ENCODE data around the gene CPEB2. TPM values are rescaled to one million over a fixed set of nuclear protein-coding genes. Genes with fewer than 3 reads are reported as not detected.

Gene CPEB2
- total and polyA plus RNA-seq, 5 experiments from 2014 or later = 0.68 to 17.0 (median 1.7) TPM

DNA sequence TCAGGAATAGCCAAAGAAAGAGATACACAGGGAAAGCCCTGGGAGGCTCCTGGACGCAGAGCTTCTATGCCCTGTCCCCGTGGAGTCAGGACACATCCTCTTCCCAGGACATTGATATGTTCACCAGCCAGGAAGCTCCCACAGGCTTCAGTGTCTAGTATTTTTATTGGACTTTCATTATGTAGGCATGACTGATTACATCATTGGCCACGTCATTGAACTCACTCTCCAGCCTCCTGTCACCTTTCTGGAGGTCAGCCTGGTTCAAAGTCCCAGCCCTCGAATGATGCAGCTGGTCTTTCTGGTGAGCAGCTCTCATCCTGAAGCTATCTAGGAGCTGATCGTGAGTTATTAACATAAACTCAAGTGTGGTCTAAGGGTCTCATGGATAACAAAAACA lies 104.1 kb downstream of the CPEB2 start:
- DNase-seq = no peak
- Mint-ChIP-seq H3K27ac (no peak overlapping the region), H3K4me3 (no peak overlapping the region), H3K9me3 (peaks cover 0 to 7% (median 0%) of the 10 kb centered on the region in 9 donors), H3K27me3 (peaks cover 0 to 4% (median 2%) of the 10 kb centered on the region in 5 donors), H3K4me1 (no peaks in the 10 kb centered on the region), H3K36me3 (peaks cover 0 to 7% (median 0%) of the 10 kb centered on the region in 3 donors)
- no peak for ATAC-seq
- POLR2A ChIA-PET = no interaction called here

DNA sequence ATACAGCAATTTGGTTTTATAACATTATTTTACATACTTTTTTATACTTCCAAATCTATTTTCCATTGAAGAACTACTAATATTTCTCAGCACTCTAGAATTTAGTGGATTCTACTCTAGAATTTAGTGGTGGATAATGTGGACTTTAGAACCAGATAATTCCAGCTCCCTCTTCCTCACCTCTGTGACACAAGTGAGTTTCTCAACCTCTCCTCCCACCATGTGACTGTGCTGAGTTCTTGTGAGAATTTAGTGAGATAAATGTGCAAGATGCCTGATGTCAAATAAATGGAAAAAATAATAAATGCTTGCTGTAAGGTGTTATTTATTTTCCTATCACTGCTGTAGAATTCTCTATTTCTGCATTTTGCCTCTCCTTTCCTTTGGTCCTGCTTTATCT lies 107.3 kb downstream of the CPEB2 start:
- DNase-seq (no peak), ATAC-seq (no peak)
- H3K4me1 Mint-ChIP-seq = no peaks in the 10 kb centered on the region
- H3K36me3 Mint-ChIP-seq = no peaks in the 10 kb centered on the region
- no peak overlapping the region for H3K4me3 Mint-ChIP-seq
- H3K27me3 Mint-ChIP-seq = no peaks in the 10 kb centered on the region
- H3K9me3 Mint-ChIP-seq = no peaks in the 10 kb centered on the region
- no peak overlapping the region for H3K27ac Mint-ChIP-seq
- POLR2A ChIA-PET = no interaction called here

DNA sequence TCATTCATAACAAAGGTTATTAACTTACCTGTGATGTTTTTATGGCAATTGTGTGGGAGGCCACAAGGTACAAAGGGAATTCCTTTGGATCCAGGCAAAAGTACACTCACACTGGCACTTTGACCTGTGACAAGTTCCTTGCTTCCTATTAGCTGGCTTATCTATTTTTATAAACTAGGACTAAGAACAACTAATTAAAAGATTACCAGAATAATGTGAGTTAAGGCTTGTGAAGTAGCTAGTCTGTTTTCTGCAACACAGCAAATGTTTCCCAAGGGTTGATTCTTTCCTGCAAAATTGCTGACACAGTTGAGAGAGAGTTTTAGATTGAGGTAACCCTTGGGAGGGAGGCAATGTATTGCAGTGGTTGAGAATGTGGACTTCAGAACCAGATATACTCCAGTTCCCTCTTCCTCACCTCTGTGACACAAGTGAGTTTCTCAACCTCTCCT lies 107.9 kb downstream of the CPEB2 start:
- Mint-ChIP-seq H3K27me3 (peaks cover 0 to 4% (median under 1%) of the 10 kb centered on the region in 5 donors), H3K4me3 (no peak overlapping the region), H3K27ac (no peak overlapping the region), H3K4me1 (no peaks in the 10 kb centered on the region), H3K9me3 (peaks cover 0 to 3% (median 0%) of the 10 kb centered on the region in 9 donors), H3K36me3 (peaks cover 0 to 3% (median 0%) of the 10 kb centered on the region in 3 donors)
- DNase-seq (no peak), ATAC-seq (no peak)
- POLR2A ChIA-PET = no interaction called here

DNA sequence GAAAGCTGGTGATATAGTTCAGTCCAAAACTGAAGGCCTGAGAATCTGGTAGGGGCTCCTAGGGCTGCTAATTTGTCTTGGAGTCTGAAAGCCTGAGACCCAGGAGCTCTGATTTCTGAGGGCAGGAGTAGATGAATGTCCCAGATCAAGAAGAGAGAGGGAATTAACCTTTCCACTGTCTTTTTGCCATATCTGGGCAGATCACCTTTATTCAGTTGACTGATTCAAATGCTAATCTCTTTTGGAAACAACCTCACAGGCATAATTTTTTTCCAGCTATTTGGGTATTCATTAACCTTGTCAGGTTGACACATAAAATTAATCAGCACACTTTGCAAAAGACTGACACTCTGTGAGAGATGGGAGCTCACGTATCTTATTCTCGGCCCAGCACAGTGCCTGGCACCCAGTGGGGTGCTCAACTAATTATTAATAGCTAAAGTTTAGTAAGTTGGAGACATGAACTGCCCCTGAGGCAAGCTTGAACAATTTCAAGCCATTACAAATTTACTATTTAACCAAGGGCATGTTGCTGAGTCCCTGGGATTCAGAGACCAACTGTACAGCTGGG lies 114.3 kb downstream of the CPEB2 start:
- no peak overlapping the region for H3K4me3 Mint-ChIP-seq
- no peak overlapping the region for H3K27ac Mint-ChIP-seq
- H3K27me3 Mint-ChIP-seq = peaks cover 4 to 25% (median 13%) of the 10 kb centered on the region in 5 donors
- POLR2A ChIA-PET = no interaction called here
- H3K4me1 Mint-ChIP-seq = no peaks in the 10 kb centered on the region
- H3K36me3 Mint-ChIP-seq = peaks cover under 1 to 22% (median 5%) of the 10 kb centered on the region in 3 donors
- DNase-seq (no peak), ATAC-seq (no peak)
- peaks cover 0 to 35% (median 12%) of the 10 kb centered on the region in 9 donors for H3K9me3 Mint-ChIP-seq

DNA sequence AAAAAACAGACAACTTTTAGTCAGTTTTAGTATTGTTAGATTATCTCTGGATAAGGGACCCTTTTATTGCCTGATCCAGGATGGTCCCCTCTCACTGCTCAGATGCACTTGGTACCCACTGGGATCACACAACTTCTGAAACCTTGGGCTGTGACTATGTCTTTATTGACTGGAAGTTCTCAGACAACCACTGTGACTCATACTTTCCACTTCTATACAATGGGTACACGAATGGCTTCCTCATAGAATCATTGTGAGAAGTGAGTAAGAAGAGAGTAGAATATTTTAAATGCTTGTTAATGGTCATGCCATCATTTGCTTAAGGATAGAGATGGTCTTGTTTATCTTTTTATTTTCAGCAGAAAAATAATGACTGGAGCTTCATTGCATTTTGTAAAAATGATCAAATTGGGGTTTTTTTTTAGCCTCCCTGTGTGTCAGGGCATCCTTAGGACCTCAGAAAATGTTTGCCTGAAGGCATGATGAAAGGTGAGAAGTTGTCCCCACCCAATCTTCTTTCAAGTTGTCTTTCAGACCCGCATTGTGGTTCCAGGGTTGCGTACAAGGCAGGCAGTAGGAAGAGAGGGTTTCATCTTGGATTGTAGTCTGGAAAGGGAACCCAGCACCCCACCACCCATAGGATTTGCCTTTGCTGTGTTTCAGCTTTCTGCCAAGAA lies 115.1 kb downstream of the CPEB2 start:
- Mint-ChIP-seq H3K36me3 (peaks cover 2 to 22% (median 5%) of the 10 kb centered on the region in 3 donors), H3K27me3 (peaks cover 4 to 25% (median 13%) of the 10 kb centered on the region in 5 donors), H3K4me3 (no peak overlapping the region), H3K27ac (no peak overlapping the region), H3K4me1 (no peaks in the 10 kb centered on the region), H3K9me3 (peaks cover 0 to 42% (median 16%) of the 10 kb centered on the region in 9 donors)
- ATAC-seq = no peak
- no peak for DNase-seq
- POLR2A ChIA-PET = no interaction called here

DNA sequence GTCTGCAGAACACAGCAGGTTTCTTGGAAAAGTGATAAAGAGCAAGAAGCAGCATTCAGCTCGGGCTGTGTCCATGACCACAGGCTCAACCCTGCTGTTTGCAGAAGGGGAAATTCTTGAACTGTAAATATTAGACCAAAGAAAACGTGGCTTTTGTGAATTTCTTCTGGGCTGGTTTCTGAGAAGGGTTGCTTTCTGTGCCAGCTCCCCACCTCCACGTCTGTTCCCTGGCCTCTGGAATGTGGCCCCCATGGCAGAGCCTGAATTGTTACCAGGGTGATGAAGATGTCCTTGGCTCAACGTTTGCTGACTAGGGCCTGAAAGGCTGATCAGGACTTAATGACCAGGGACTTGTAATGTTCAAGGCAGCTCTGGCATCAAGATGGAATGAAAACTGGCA lies 116.0 kb downstream of the CPEB2 start:
- H3K4me3 Mint-ChIP-seq = no peak overlapping the region
- peaks cover 0 to 42% (median 21%) of the 10 kb centered on the region in 9 donors for H3K9me3 Mint-ChIP-seq
- H3K36me3 Mint-ChIP-seq = peaks cover 2 to 22% (median 5%) of the 10 kb centered on the region in 3 donors
- no peak for DNase-seq
- peaks cover 4 to 25% (median 14%) of the 10 kb centered on the region in 5 donors for H3K27me3 Mint-ChIP-seq
- POLR2A ChIA-PET = no interaction called here
- no peaks in the 10 kb centered on the region for H3K4me1 Mint-ChIP-seq
- no peak overlapping the region for H3K27ac Mint-ChIP-seq
- ATAC-seq = no peak
